Measurements from ENCODE around the gene RARA. TPM values are rescaled to one million over a fixed set of nuclear protein-coding genes. Genes with fewer than 3 reads are reported as not detected.

RARA gene
- total RNA-seq, 1 experiment from 2014 or later: 25.4 TPM

DNA sequence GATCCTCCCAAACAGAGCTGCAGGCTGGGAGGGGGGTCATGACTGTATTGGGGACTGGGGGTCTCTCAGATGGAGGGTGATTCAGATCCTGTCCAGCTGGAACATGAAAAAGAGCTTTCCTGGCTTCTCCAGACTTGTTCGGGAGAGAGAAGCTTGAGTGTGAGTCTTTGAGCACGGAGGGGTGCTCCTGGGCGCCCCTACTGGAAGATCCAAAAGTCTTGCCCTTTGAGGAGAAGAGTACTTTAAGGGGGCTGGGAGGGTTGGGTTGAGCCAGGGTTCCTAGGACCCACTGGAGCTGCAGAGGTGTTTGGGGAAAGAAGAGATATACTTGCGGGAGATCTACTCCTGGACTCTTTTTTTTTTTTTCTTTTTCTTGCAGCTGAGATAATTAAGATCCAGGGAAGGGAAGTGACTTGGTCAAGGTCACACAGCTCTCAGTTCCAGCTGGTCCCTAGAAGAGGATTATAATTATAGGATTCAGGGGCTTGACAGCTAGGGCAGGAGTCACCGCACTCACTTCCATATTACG is 8.4 kb downstream of the RARA start:
- Histone ChIP-seq H3K36me3 (ENCODE audit: insufficient read depth, low read length, poor library complexity, severe bottlenecking) (no peaks in the 10 kb centered on the region), H3K4me3 (ENCODE audit: low read depth, low read length, poor library complexity, severe bottlenecking) (peak overlapping the region; percentile 71), H3K9me3 (ENCODE audit: low read depth, low read length, poor library complexity, severe bottlenecking) (no peaks in the 10 kb centered on the region), H3K4me1 (ENCODE audit: insufficient read depth, low read length, poor library complexity, severe bottlenecking) (peaks cover 48% of the 10 kb centered on the region), H3K27ac (ENCODE audit: low read depth, low read length, poor library complexity, severe bottlenecking) (peak overlapping the region; percentile 26), H3K27me3 (replicated peaks; ENCODE audit: insufficient read depth, low read depth, low read length, poor library complexity) (no peaks in the 10 kb centered on the region)
- DNase-seq (ENCODE audit: low spot score): peak; percentile 57
- CTCF ChIA-PET: interaction anchor here (0.5 to 1.5 kb wide), 12 partner anchors 10 to 1739 kb away, joined by 3 to 23 read pairs (median 5); no protein-coding TSS in a partner anchor
- POLR2A ChIA-PET (ENCODE audit: low non-redundant PET): interaction anchor here (1.0 kb wide), 1 partner anchor 10 kb away, joined by 13 read pairs; no protein-coding TSS in a partner anchor
- TF ChIP-seq CTCF (conservative IDR thresholded peaks at IDR 0.05; ENCODE audit: low read depth, low read length): peak; percentile 44
- TF ChIP-seq EZH2 (IDR thresholded peaks at IDR 0.05; ENCODE audit: borderline replicate concordance, low read depth, low read length, poor library complexity, severe bottlenecking): no peak
- intact Hi-C loops (cut with micrococcal nuclease; ENCODE audit: unreplicated experiment): no loop called here
- no TSS peak for BruUV-seq (replicated peaks)

DNA sequence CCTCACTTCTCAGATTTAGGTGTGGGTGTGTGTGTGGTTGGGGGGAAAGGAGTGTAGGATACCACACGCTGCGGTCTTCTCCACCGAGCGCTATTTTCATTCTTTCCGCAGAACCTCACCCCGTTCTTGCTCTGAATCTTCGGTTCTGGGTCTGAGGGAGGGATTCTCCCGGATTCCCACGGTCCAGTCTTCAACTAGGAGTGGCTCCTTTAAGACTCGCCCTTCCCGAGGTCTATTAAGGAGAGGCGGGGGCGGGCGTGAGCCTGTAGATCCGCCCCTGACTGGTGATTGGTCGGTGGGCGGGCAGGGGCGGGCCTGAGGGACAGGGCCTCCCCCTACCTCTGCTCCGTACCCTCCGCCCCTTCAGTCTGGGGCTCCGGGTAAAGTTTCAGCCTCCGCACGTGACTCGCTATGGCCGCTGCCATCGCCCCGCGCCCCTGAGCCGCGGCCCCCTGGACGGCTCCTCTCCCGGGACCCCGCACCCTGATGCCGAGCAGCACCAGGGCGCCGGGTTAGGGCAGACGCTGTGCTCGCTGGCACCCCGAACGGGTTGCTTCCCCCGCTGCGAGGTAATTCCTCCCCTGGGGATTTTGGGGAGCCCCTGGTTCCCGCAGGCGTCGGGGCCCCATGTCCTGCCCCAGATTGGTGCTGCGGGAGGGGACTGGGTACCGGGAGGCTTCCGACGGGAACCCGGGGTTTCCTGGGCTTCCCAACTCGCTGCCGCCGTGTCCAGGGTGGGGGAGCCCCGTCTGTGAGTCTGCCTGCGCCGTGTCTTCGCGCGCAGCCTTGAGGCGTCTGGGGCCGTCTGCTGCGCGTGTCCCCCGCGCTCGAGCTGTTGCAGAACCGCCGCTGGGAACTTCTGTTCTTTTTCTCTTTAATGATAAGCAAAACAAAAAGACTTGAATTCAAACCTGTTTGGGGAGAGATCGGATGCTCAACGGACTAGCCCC is 9.2 kb downstream of the RARA start:
- Histone ChIP-seq H3K27me3 (replicated peaks; ENCODE audit: insufficient read depth, low read depth, low read length, poor library complexity) (no peaks in the 10 kb centered on the region), H3K4me1 (ENCODE audit: insufficient read depth, low read length, poor library complexity, severe bottlenecking) (peaks cover 51% of the 10 kb centered on the region), H3K4me3 (ENCODE audit: low read depth, low read length, poor library complexity, severe bottlenecking) (peak overlapping the region; percentile 71), H3K36me3 (ENCODE audit: insufficient read depth, low read length, poor library complexity, severe bottlenecking) (no peaks in the 10 kb centered on the region), H3K27ac (ENCODE audit: low read depth, low read length, poor library complexity, severe bottlenecking) (peak overlapping the region; percentile 78), H3K9me3 (ENCODE audit: low read depth, low read length, poor library complexity, severe bottlenecking) (no peaks in the 10 kb centered on the region)
- BruUV-seq (replicated peaks): TSS peak; percentile 63
- peak; percentile 94 for DNase-seq (ENCODE audit: low spot score)
- POLR2A ChIA-PET (ENCODE audit: low non-redundant PET): interaction anchor here (1.0 kb wide), 1 partner anchor 11 kb away, joined by 13 read pairs; no protein-coding TSS in a partner anchor
- no peak for TF ChIP-seq CTCF (conservative IDR thresholded peaks at IDR 0.05; ENCODE audit: low read depth, low read length)
- TF ChIP-seq EZH2 (IDR thresholded peaks at IDR 0.05; ENCODE audit: borderline replicate concordance, low read depth, low read length, poor library complexity, severe bottlenecking): no peak
- intact Hi-C loops (cut with micrococcal nuclease; ENCODE audit: unreplicated experiment): no loop called here
- CTCF ChIA-PET: interaction anchor here (0.6 to 1.5 kb wide), 4 partner anchors 11 to 869 kb away, joined by 3 to 23 read pairs (median 4); no protein-coding TSS in a partner anchor

DNA sequence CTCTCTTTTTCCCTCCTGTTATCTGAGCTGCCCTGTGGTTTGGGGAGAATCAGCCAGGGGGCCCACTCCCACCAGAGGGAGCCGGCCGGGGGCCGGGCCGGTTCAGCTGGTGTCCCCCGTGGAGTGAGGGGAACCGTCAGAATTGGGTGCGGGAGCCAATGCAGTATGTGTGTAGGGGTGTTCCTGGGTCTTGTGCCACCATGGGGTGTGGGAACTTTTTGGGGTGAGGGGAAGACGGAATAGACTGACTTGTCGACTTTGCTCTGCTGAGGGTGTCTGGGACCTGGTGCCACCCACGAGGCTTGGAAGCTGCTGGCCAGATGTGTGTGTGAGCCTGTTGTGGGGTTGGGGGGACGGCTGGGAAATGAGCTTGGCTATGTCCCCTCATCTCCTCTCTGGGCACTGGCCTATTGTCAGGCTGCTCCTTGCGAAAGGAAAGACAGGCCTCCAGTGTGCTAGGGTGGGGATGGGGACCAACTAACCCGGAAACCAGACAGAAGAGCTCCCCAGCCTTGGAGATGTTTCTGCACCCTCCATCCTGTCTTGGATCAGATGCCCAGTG is 9.9 kb downstream of the RARA start:
- H3K27me3 ChIP-seq (replicated peaks; ENCODE audit: insufficient read depth, low read depth, low read length, poor library complexity): no peaks in the 10 kb centered on the region
- peak overlapping the region; percentile 78 for H3K27ac ChIP-seq (ENCODE audit: low read depth, low read length, poor library complexity, severe bottlenecking)
- peaks cover 52% of the 10 kb centered on the region for H3K4me1 ChIP-seq (ENCODE audit: insufficient read depth, low read length, poor library complexity, severe bottlenecking)
- no TSS peak for BruUV-seq (replicated peaks)
- peak overlapping the region; percentile 71 for H3K4me3 ChIP-seq (ENCODE audit: low read depth, low read length, poor library complexity, severe bottlenecking)
- H3K36me3 ChIP-seq (ENCODE audit: insufficient read depth, low read length, poor library complexity, severe bottlenecking): no peaks in the 10 kb centered on the region
- TF ChIP-seq EZH2 (IDR thresholded peaks at IDR 0.05; ENCODE audit: borderline replicate concordance, low read depth, low read length, poor library complexity, severe bottlenecking) (no peak), CTCF (conservative IDR thresholded peaks at IDR 0.05; ENCODE audit: low read depth, low read length) (no peak)
- DNase-seq (ENCODE audit: low spot score): no peak
- POLR2A ChIA-PET (ENCODE audit: low non-redundant PET): no interaction called here
- H3K9me3 ChIP-seq (ENCODE audit: low read depth, low read length, poor library complexity, severe bottlenecking): no peaks in the 10 kb centered on the region
- CTCF ChIA-PET: interaction anchor here (0.6 kb wide), 1 partner anchor 870 kb away, joined by 3 read pairs; no protein-coding TSS in a partner anchor
- intact Hi-C loops (cut with micrococcal nuclease; ENCODE audit: unreplicated experiment): no loop called here

Measured in A673 (cell line).